ENCODE measurements around the gene DNM3.

DNM3 gene

DNA sequence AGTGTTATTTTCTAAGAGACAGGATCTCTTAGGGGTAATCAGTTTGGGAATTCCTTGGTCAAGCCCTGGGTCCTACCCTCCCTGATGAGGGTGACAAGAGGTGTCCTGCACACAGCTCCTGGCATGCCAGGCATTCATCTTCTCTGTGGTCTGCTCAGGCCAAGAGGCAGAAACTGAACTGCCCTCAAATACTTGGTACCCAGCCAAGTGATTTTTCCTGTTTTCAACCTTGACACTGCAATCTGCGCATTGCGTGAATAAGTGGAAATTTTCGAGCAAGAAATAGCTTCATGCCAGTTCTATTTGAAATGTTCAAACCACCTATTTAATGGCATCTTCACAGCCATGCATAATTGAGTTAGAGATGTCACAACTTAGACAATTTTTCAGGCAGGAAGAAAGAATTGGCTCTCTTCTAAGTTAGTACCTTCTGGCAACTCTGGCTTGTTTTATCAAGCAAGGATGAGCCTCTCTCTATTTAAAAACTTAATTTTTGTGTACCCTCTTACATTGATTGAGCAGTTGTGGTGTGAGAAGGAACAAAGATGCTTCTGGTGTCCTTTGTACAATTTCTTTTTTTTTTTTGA, 27.0 kb downstream of the DNM3 start:
- TF ChIP-seq POLR2A (IDR thresholded peaks at IDR 0.05; ENCODE audit: low read length) (no peak), GATA1 (IDR thresholded peaks at IDR 0.05; ENCODE audit: low read depth, low read length) (no peak)
- DNase-seq: no peak

DNA sequence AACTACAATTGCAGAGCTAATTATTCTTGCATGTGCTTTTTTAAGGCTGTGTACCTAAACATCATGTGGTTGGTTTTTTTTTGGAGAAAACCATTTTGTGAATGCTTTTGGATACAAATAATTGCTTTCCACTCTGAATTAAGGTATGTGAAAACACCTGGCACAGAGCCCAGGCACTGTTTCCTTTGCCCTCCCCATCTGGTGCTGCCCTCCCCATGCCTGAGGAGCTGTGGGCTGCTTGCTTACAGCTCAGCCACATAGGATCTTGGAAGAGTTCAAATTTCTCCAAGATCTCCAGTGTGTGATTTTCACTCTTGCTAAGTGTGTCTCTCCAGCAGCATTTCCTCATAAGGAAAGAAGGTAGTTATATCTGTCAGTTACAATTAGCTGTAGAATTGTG, 27.8 kb downstream of the DNM3 start:
- DNase-seq: no peak
- TF ChIP-seq GATA1 (IDR thresholded peaks at IDR 0.05; ENCODE audit: low read depth, low read length) (no peak), POLR2A (IDR thresholded peaks at IDR 0.05; ENCODE audit: low read length) (no peak)

DNA sequence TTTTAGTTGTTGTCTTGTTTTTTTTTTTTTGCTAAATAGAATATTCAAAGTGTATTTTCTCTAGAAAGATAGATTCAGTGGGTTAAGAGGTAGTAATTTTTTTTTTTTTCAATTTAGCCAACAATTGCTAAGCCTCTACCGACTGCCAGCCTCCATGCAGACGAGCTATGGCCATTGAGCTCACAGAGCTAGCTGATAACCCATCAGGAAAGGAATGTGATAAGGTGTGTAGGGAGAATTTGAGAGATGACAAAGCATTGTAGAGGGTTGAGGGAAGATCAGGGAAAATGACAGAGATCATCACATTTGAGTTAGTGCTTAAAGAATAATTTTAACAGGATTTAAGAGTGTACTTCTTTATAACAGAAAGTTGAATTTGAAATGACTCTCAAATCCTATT, 30.6 kb downstream of the DNM3 start:
- TF ChIP-seq POLR2A (IDR thresholded peaks at IDR 0.05; ENCODE audit: low read length): no peak
- no peak for TF ChIP-seq GATA1 (IDR thresholded peaks at IDR 0.05; ENCODE audit: low read depth, low read length)

GRCh38 chr1:171872430-171872829, 31.1 kb downstream of the DNM3 start:
- TF ChIP-seq GATA1 (IDR thresholded peaks at IDR 0.05; ENCODE audit: low read depth, low read length) (no peak), POLR2A (IDR thresholded peaks at IDR 0.05; ENCODE audit: low read length) (no peak)

More for the DNA sequence above, 30.6 kb downstream of the DNM3 start:
- no peak for DNase-seq

DNA sequence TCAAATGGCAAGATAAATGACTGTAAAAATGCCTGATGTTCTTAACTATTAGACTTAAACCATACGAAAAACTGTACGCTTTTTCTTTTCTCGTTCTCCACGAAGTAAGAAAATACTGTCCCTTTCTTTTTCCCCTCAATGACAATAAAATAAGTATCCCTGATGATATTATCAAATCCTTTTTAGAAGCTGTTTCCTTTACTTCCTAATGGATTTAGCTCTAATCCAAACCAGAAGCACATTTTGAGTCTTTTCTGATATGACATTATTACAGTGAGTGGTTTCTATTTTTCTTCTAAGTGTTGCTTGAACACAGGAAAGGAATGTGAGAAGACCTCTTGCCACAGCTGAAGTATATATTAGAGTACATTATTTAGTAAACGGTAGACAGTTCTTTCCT, 32.4 kb downstream of the DNM3 start:
- TF ChIP-seq POLR2A (IDR thresholded peaks at IDR 0.05; ENCODE audit: low read length) (no peak), GATA1 (IDR thresholded peaks at IDR 0.05; ENCODE audit: low read depth, low read length) (no peak)
- DNase-seq: no peak

More at GRCh38 chr1:171872430-171872829, 31.1 kb downstream of the DNM3 start:
- no peak for DNase-seq

DNA sequence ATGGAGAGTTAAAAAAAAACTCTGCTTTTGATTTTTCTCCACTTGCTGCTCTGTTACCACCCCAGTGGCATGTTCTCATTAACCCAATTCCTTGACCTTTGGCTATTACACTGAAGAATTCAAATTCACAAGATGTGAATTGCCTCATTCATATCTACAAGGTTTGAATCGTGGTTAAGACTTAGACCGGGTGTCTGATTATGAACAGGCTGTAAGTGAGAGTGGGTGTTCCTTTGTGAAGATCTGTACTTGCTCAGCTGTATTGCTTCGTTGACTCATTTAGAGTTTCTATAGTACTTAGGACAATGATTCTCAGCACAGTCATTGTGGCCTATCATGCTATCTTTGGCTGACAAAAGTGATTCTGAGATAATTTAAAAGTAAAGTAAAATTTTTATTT, 36.4 kb downstream of the DNM3 start:
- no peak for DNase-seq
- TF ChIP-seq GATA1 (IDR thresholded peaks at IDR 0.05; ENCODE audit: low read depth, low read length): no peak
- no peak for TF ChIP-seq POLR2A (IDR thresholded peaks at IDR 0.05; ENCODE audit: low read length)

- DNase-seq: no peak
- TF ChIP-seq GATA1 (IDR thresholded peaks at IDR 0.05; ENCODE audit: low read depth, low read length) (no peak), POLR2A (IDR thresholded peaks at IDR 0.05; ENCODE audit: low read length) (no peak)
These were observed 38.3 kb downstream of the DNM3 start for GRCh38 chr1:171879556-171879955.

DNA sequence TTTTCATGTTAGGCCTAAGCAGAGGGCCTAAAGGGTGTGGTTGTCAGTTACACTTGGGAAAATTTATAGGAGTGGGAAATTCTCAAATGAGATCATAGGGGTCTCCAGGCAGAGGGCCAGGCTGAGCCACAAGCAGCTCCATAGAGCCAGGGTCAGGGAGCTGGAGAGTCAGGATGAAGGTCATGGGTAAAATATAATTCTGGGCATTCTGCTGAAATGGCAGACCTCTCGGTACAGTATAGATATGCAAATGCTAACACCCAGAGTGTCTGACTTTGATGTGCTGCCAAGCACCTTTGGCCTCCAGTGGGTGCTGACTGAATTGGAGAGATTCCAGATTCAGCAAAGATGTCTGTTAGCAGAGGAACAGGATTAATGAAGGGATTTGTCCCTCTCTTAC, 40.1 kb downstream of the DNM3 start:
- TF ChIP-seq GATA1 (IDR thresholded peaks at IDR 0.05; ENCODE audit: low read depth, low read length) (no peak), POLR2A (IDR thresholded peaks at IDR 0.05; ENCODE audit: low read length) (no peak)
- no peak for DNase-seq

DNA sequence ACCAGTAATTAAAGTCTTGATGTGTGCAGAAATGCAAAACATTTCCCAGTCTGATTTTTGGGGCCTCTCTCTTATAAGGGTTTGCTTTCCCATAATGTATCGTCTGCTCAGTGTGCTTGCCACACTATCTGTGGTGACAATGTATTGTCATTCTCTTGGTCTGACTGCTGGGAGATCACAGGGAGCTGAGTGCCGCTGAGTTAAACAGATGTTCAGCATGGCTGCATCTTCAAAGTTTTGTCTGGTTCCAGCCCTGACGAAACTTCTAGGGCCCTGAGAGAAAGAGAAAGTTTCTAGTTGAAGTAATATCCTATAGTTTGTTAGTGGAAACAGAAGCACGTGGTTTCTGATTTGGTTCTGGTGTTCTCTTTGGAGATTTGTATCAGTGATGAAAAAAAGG, 42.6 kb downstream of the DNM3 start:
- DNase-seq: no peak
- TF ChIP-seq POLR2A (IDR thresholded peaks at IDR 0.05; ENCODE audit: low read length) (no peak), GATA1 (IDR thresholded peaks at IDR 0.05; ENCODE audit: low read depth, low read length) (no peak)

DNA sequence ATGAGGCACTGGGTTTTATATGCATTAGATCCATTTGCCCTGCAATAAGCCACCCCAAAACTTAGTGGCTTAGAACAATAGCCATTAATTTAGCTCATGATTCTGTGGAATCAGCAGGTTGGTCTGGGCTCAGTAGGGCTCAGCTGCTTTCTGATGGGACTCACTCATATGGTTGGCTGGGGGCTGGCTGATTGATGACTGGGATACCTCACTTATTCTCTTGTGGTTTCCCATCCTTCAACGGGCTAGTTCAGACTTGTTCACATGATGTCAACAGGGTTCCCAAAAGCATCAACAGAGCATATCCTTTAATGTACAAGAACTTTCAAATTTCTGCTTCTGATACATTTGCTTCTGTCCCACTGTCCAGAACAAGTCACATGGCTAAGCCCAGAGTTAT, 43.2 kb downstream of the DNM3 start:
- no peak for TF ChIP-seq GATA1 (IDR thresholded peaks at IDR 0.05; ENCODE audit: low read depth, low read length)
- DNase-seq: no peak

DNA sequence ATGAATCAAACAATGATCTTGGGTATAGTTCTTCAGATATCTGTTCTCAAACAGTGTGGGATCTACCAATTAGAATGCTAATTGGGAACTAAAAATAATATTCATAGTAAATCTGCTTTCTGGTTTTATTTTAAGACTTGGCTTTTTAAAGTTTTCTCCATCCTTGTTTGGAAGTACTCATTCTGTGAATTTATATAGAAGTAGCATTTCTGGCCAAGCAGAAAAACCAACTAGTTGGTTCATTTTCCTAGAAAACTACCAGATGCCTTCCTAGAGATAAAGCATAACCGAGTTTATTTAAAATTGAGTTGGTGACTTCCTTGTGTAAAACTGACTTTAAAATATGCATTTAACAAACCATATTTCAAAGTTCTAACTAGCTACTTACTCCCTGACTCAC, 48.8 kb downstream of the DNM3 start:
- no peak for DNase-seq
- TF ChIP-seq POLR2A (IDR thresholded peaks at IDR 0.05; ENCODE audit: low read length) (no peak), GATA1 (IDR thresholded peaks at IDR 0.05; ENCODE audit: low read depth, low read length) (no peak)

GRCh38 chr1:171896936-171897703, 55.8 kb downstream of the DNM3 start:
- no peak for TF ChIP-seq POLR2A (IDR thresholded peaks at IDR 0.05; ENCODE audit: low read length)
- no peak for TF ChIP-seq GATA1 (IDR thresholded peaks at IDR 0.05; ENCODE audit: low read depth, low read length)
- DNase-seq: no peak

- no peak for DNase-seq
- no peak for TF ChIP-seq GATA1 (IDR thresholded peaks at IDR 0.05; ENCODE audit: low read depth, low read length)
- TF ChIP-seq POLR2A (IDR thresholded peaks at IDR 0.05; ENCODE audit: low read length): no peak
These were observed 57.6 kb downstream of the DNM3 start for GRCh38 chr1:171898941-171899340.

GRCh38 chr1:171899838-171900237, 58.5 kb downstream of the DNM3 start:
- TF ChIP-seq POLR2A (IDR thresholded peaks at IDR 0.05; ENCODE audit: low read length) (no peak), GATA1 (IDR thresholded peaks at IDR 0.05; ENCODE audit: low read depth, low read length) (no peak)
- DNase-seq: no peak

DNA sequence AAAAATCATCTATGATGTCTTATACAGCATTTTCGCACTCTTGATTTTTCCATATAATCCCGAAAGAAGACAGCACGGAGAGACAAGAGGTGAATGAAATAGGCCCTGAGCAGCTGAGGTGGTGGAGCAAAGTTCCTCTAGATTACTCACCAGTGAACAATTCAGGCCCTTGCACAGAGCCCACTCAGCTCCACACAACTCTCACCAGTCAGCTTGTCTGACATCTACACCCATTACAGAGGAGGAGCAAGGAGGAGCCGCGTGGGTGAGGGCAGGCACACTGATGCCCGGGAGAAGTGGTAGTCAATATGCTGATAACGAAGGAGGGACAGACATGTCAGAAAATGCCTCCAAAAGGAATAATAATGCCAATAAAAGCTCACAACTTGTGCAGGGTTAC, 59.9 kb downstream of the DNM3 start:
- TF ChIP-seq POLR2A (IDR thresholded peaks at IDR 0.05; ENCODE audit: low read length) (no peak), GATA1 (IDR thresholded peaks at IDR 0.05; ENCODE audit: low read depth, low read length) (no peak)
- DNase-seq: no peak
